Lower leg skin (tissue), 3 donors: ENCODE data around the gene ZFTA.

Source experiments
- POLR2A ChIP-seq, 2 donors: fragments of 450-650 bp; IDR thresholded peaks; one replicate each; pipeline ENCODE4 v1.6.1; 2016 to 2017; ENCODE audit warnings: antibody characterized with exemption in 2 of 2, mild to moderate bottlenecking in 1 of 2, moderate library complexity in 1 of 2
- TF ChIP-seq, protein P1 (sequence below), 3 donors: fragments of 450-650 bp; IDR thresholded peaks; one replicate each; pipeline ENCODE4 v1.5.1; 2016; ENCODE audit warnings: antibody characterized with exemption in 3 of 3, mild to moderate bottlenecking in 3 of 3, moderate library complexity in 2 of 3

DNA sequence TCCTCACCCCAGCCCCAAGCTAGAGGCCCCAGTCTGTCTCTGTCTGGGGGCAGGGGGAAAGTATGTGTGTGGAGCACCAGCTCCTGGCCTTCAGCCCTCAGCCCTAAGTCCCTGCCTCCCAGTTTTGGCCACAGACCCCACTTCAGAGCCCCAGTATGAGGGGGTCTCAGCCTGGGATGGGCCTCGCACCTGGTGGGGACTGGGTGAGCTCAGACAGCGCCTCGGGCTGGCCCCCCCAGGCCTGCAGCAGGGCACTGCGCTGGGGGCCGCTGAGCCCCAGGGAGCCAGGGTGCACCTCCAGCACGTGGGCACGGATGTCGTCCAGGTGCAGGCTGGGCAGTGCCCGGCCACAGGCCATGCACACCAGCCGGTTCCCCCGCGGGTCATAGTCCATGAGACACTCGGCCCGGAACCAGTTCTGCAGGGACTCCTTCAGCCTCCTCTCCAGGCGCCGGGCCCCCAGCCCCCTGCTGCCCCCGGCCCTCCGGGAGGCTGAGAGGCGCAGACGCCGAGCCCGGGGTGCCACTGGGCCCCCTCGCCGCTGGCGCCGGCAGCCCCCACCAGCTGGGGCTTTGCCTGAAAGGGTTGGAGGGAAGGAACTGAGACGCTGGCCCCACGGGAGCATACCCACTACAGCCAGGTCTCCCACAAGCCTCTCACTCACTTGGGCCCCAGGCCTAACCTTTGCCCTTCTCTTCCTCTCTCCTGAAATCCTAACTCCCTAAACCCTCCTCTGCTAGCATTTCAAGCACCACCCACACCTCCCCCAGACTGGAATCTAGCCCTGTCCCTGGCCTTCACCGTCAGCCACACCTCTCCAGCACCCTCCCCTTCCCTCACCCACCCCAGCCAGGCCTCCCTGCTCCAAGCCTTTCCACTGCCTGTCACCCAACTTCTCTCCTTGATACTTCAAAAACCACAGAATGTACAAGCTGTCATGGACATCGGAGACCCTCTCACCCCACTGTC, 3.6 kb downstream of the ZFTA start:
- TF ChIP-seq, protein P1, sequence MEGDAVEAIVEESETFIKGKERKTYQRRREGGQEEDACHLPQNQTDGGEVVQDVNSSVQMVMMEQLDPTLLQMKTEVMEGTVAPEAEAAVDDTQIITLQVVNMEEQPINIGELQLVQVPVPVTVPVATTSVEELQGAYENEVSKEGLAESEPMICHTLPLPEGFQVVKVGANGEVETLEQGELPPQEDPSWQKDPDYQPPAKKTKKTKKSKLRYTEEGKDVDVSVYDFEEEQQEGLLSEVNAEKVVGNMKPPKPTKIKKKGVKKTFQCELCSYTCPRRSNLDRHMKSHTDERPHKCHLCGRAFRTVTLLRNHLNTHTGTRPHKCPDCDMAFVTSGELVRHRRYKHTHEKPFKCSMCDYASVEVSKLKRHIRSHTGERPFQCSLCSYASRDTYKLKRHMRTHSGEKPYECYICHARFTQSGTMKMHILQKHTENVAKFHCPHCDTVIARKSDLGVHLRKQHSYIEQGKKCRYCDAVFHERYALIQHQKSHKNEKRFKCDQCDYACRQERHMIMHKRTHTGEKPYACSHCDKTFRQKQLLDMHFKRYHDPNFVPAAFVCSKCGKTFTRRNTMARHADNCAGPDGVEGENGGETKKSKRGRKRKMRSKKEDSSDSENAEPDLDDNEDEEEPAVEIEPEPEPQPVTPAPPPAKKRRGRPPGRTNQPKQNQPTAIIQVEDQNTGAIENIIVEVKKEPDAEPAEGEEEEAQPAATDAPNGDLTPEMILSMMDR (IDR thresholded peaks at IDR 0.05), result no peak
- no peak for TF ChIP-seq POLR2A (IDR thresholded peaks at IDR 0.05)
